ENCODE results near the gene TBCK. TPM values are rescaled to one million over a fixed set of nuclear protein-coding genes. Genes with fewer than 3 reads are reported as not detected.
A peak's percentile ranks its signal among the peaks of the same experiment; 100 is the strongest.

TBCK gene
- total and polyA plus RNA-seq, 2 of the 13 experiments (the other 11 are each of a cell fraction or from before 2014, with no cell fraction given): 51.0 to 62.4 TPM

DNA sequence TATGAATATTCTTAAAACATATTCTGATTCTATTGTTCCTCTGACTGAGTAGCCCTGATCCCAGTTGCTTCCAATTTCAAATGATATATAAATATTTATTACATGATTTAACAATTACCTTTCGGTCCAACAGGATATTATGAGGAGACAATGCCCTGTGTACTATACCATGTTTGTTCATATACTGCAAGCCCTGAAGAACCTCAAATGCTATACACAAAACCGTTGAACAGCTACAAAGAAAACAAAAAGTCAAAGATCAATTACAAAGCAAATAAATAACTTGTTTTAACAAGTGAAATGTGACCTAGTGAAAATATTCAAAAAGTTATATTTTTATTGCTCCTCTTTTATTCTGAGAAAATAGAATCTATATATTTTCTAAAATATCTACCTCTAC lies 54.0 kb downstream of the TBCK start (continued):
- TF ChIP-seq, protein P1, sequence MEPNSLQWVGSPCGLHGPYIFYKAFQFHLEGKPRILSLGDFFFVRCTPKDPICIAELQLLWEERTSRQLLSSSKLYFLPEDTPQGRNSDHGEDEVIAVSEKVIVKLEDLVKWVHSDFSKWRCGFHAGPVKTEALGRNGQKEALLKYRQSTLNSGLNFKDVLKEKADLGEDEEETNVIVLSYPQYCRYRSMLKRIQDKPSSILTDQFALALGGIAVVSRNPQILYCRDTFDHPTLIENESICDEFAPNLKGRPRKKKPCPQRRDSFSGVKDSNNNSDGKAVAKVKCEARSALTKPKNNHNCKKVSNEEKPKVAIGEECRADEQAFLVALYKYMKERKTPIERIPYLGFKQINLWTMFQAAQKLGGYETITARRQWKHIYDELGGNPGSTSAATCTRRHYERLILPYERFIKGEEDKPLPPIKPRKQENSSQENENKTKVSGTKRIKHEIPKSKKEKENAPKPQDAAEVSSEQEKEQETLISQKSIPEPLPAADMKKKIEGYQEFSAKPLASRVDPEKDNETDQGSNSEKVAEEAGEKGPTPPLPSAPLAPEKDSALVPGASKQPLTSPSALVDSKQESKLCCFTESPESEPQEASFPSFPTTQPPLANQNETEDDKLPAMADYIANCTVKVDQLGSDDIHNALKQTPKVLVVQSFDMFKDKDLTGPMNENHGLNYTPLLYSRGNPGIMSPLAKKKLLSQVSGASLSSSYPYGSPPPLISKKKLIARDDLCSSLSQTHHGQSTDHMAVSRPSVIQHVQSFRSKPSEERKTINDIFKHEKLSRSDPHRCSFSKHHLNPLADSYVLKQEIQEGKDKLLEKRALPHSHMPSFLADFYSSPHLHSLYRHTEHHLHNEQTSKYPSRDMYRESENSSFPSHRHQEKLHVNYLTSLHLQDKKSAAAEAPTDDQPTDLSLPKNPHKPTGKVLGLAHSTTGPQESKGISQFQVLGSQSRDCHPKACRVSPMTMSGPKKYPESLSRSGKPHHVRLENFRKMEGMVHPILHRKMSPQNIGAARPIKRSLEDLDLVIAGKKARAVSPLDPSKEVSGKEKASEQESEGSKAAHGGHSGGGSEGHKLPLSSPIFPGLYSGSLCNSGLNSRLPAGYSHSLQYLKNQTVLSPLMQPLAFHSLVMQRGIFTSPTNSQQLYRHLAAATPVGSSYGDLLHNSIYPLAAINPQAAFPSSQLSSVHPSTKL (CRISPR knock-in tag; IDR thresholded peaks at IDR 0.05): peak; percentile 47; the same call in 1 of the 2 replicates
- TF ChIP-seq EZH2 (conservative IDR thresholded peaks at IDR 0.05; ENCODE audit: low read depth, low read length): no peak
- TF ChIP-seq, protein P2, sequence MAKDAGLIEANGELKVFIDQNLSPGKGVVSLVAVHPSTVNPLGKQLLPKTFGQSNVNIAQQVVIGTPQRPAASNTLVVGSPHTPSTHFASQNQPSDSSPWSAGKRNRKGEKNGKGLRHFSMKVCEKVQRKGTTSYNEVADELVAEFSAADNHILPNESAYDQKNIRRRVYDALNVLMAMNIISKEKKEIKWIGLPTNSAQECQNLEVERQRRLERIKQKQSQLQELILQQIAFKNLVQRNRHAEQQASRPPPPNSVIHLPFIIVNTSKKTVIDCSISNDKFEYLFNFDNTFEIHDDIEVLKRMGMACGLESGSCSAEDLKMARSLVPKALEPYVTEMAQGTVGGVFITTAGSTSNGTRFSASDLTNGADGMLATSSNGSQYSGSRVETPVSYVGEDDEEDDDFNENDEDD (CRISPR knock-in tag; IDR thresholded peaks at IDR 0.05; ENCODE audit: borderline replicate concordance): no peak
- TF ChIP-seq SAP130 (CRISPR knock-in tag; IDR thresholded peaks at IDR 0.05; ENCODE audit: low read depth): 0 out of 2 replicates have a peak, but pooled peaks have one; percentile 20
- TF ChIP-seq SOX5 (CRISPR knock-in tag; IDR thresholded peaks at IDR 0.05; ENCODE audit: borderline replicate concordance): peak; percentile 73; the same call in 1 of the 2 replicates
- peak; percentile 53; the same call in 1 of the 2 replicates for TF ChIP-seq FOXA3 (CRISPR knock-in tag; IDR thresholded peaks at IDR 0.05)
- no peak for TF ChIP-seq FOXP1 (IDR thresholded peaks at IDR 0.05)
- peak; percentile 92 for TF ChIP-seq FOXP1 (CRISPR knock-in tag; IDR thresholded peaks at IDR 0.05)
- TF ChIP-seq PLRG1 (conservative IDR thresholded peaks at IDR 0.05): no peak
- no peak for TF ChIP-seq SOX13 (IDR thresholded peaks at IDR 0.05)
- TF ChIP-seq SOX13 (CRISPR knock-in tag; conservative IDR thresholded peaks at IDR 0.05 in 1 of 2, IDR thresholded peaks at IDR 0.05 in 1 of 2): peak in 1 of 2 experiments; percentile 72; a peak in 1 of 4 replicates
- TF ChIP-seq TRIM24 (CRISPR knock-in tag; IDR thresholded peaks at IDR 0.05): no peak
- TF ChIP-seq MED1 (CRISPR knock-in tag; IDR thresholded peaks at IDR 0.05): peak; percentile 29; the same call in 1 of the 2 replicates
